ENCODE data around the gene CCL18.

- TF ChIP-seq CTCF (conservative IDR thresholded peaks at IDR 0.05) (no peak), EZH2 (IDR thresholded peaks at IDR 0.05; ENCODE audit: low read depth) (no peak)
Measured at GRCh38 chr17:36024106-36024869, 39.8 kb upstream of the CCL18 start.
